ENCODE data around the gene SNAP25. TPM values are rescaled to one million over a fixed set of nuclear protein-coding genes. Genes with fewer than 3 reads are reported as not detected.

SNAP25 gene
- total RNA-seq, 1 donor from 2014 or later = 1.2 TPM

- DNase-seq (ENCODE audit: low spot score) = no peak
- intact Hi-C loops (cut with DNase I) = loop anchor here (10.0 kb wide), 1 partner anchor 68 kb away; no protein-coding TSS in a partner anchor
Observed at GRCh38 chr20:10356628-10357027, 138.0 kb downstream of the SNAP25 start.

Other genes with a start within 250 kb of the SNAP25 start
- gene ANKEF1, start 183.8 kb upstream of the SNAP25 start, total RNA-seq = 1.3 TPM
- gene MKKS, start 215.4 kb downstream of the SNAP25 start, total RNA-seq = 15.9 TPM
- 2.3 TPM for gene SLX4IP, start 216.5 kb downstream of the SNAP25 start, total RNA-seq

Data from cardiac septum (tissue), 1 donor.